ENCODE measurements around the gene ASAP2.

The ASAP2 gene

DNA sequence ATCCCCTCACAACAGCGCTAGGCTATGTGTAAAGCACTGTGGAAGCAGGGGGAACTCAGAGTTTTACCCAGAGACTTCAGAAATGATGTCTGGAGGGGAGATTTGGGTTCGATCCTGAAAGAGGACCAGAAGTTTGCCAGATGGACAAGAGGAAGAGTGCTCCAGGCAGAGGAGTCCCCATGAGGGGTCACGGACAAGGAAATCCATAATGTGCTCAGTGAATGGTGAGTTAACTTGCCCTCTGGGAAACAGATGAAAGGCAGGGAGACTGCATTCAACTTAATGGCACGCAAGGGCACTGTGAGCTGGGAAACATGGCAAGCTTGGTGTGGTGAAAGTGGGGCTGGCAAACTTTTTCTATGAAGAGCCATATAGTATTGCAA is 6.0 kb upstream of the ASAP2 start:
- no peaks in the 10 kb centered on the region for H3K9me3 ChIP-seq (ENCODE audit: control insufficient read depth in 2 of 2, low read length in 2 of 2)
- H3K4me3 ChIP-seq (ENCODE audit: low read length in 2 of 2) = no peak overlapping the region
- H3K27ac ChIP-seq (ENCODE audit: low read depth in 2 of 2, low read length in 2 of 2) = no peak overlapping the region
- H3K9ac ChIP-seq (ENCODE audit: low read depth in 1 of 2, low read length in 2 of 2) = no peak overlapping the region
- peaks cover 0 to 3% of the 10 kb centered on the region in 2 donors for H3K4me1 ChIP-seq (ENCODE audit: control insufficient read depth in 2 of 2, insufficient read depth in 2 of 2, low read length in 2 of 2)
- no peaks in the 10 kb centered on the region for H3K36me3 ChIP-seq (ENCODE audit: control insufficient read depth in 2 of 2, insufficient read depth in 2 of 2, low read length in 2 of 2)
- H3K27me3 ChIP-seq (ENCODE audit: control insufficient read depth in 2 of 2, insufficient read depth in 2 of 2, low read length in 2 of 2) = peaks cover 0 to 2% of the 10 kb centered on the region in 2 donors

DNA sequence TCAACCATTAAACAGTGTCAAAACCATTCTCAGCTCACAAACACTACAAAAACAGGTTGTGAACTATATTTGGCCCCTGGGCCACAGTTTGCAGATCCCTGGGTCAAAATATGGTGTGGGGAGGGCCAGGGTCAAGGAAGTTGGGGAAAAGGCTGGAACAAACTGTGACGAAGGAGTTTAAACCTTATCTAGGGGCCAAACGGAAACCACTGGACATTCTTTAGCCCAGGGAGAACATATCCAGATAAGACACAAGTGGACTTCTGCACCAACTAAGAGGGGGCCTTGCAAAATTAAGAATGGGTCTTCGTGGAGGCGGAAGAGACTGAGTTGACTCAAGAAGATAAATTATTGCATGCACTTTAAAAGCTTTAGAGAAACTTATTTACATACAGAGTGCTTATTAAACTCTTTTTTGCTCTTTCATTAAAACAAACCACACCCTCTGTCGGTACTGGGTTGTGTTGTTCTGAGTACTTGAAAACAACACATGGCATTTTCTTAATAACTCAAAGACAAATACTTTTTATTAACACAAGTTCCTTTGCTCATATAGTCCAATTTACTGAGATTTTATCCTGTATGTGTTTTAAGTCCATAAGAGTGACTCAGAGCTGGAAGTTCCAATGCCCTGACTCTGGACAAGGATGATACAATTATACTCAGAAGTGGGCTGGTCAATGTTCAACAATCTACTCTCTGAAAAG is 5.3 kb upstream of the ASAP2 start:
- Histone ChIP-seq H3K27ac (ENCODE audit: low read depth in 2 of 2, low read length in 2 of 2) (no peak overlapping the region), H3K9me3 (ENCODE audit: control insufficient read depth in 2 of 2, low read length in 2 of 2) (no peaks in the 10 kb centered on the region), H3K4me1 (ENCODE audit: control insufficient read depth in 2 of 2, insufficient read depth in 2 of 2, low read length in 2 of 2) (peaks cover 3 to 7% of the 10 kb centered on the region in 2 donors), H3K36me3 (ENCODE audit: control insufficient read depth in 2 of 2, insufficient read depth in 2 of 2, low read length in 2 of 2) (no peaks in the 10 kb centered on the region), H3K9ac (ENCODE audit: low read depth in 1 of 2, low read length in 2 of 2) (no peak overlapping the region), H3K4me3 (ENCODE audit: low read length in 2 of 2) (no peak overlapping the region), H3K27me3 (ENCODE audit: control insufficient read depth in 2 of 2, insufficient read depth in 2 of 2, low read length in 2 of 2) (peaks cover 0 to 2% of the 10 kb centered on the region in 2 donors)

DNA sequence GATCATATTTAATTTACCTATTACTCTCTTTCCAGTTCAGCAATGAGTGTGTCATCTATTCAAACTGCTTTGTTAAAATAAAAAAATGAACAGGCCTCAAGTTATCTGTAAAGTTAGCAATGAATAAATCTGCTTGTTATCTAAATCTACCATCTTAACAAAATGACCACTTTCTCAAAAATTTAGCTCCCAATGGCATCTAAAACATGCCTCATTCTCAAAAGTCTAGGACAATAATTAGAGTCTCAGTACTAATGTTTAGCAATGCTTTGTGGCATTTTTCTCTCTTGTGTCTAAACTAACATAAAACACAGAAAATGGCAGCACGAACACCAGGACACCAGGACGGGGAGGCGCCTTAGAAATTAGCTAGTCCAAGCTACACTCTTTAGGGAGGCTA is 3.6 kb upstream of the ASAP2 start:
- H3K27me3 ChIP-seq (ENCODE audit: control insufficient read depth in 2 of 2, insufficient read depth in 2 of 2, low read length in 2 of 2) = peaks cover 0 to 2% of the 10 kb centered on the region in 2 donors
- no peaks in the 10 kb centered on the region for H3K9me3 ChIP-seq (ENCODE audit: control insufficient read depth in 2 of 2, low read length in 2 of 2)
- peaks cover 3 to 10% of the 10 kb centered on the region in 2 donors for H3K4me1 ChIP-seq (ENCODE audit: control insufficient read depth in 2 of 2, insufficient read depth in 2 of 2, low read length in 2 of 2)
- no peak overlapping the region for H3K9ac ChIP-seq (ENCODE audit: low read depth in 1 of 2, low read length in 2 of 2)
- H3K4me3 ChIP-seq (ENCODE audit: low read length in 2 of 2) = no peak overlapping the region
- no peak overlapping the region for H3K27ac ChIP-seq (ENCODE audit: low read depth in 2 of 2, low read length in 2 of 2)
- H3K36me3 ChIP-seq (ENCODE audit: control insufficient read depth in 2 of 2, insufficient read depth in 2 of 2, low read length in 2 of 2) = no peaks in the 10 kb centered on the region

DNA sequence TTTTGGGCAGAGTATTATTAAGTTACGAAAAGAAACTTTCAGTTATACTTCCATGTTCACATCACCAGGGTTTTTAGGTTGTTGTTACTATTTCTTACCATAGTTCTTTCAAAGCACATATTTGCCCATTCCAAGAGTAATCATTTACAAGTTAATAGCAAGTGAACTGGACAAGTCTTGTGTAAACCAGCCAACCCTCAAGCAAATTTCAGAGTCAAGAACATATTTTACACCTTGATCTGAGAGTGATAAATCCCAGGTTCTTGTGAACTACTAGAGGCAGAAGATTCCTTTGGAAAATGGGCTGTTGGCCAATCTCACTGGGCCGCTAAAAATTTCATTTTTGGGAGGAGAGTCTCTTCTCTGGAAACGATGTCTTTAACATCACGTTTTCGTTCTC is 2.7 kb upstream of the ASAP2 start:
- Histone ChIP-seq H3K27ac (ENCODE audit: low read depth in 2 of 2, low read length in 2 of 2) (no peak overlapping the region), H3K9ac (ENCODE audit: low read depth in 1 of 2, low read length in 2 of 2) (no peak overlapping the region), H3K27me3 (ENCODE audit: control insufficient read depth in 2 of 2, insufficient read depth in 2 of 2, low read length in 2 of 2) (peaks cover 0 to 2% of the 10 kb centered on the region in 2 donors), H3K36me3 (ENCODE audit: control insufficient read depth in 2 of 2, insufficient read depth in 2 of 2, low read length in 2 of 2) (no peaks in the 10 kb centered on the region), H3K9me3 (ENCODE audit: control insufficient read depth in 2 of 2, low read length in 2 of 2) (no peaks in the 10 kb centered on the region), H3K4me3 (ENCODE audit: low read length in 2 of 2) (no peak overlapping the region), H3K4me1 (ENCODE audit: control insufficient read depth in 2 of 2, insufficient read depth in 2 of 2, low read length in 2 of 2) (peaks cover 8 to 15% of the 10 kb centered on the region in 2 donors)

DNA sequence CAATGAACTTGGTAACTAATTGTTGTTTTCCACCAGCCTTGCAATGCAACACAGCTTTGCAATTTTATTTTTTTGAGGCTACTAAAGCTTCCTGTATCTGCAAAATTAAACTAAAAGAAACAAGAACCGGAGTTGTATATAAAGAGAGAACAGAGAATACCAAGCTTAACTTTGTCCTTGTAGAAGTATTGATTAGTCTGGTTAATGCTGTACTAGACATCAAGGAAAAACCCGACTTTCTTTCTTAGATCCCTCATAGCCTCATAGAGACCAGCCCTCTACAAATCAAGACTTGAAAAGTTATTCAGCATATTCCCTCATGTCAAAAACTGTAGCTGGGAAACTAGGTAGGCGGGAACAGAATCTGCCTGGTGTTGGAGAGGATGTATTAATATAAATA is 1.7 kb upstream of the ASAP2 start:
- H3K9me3 ChIP-seq (ENCODE audit: control insufficient read depth in 2 of 2, low read length in 2 of 2) = no peaks in the 10 kb centered on the region
- no peak overlapping the region for H3K27ac ChIP-seq (ENCODE audit: low read depth in 2 of 2, low read length in 2 of 2)
- peaks cover 13 to 22% of the 10 kb centered on the region in 2 donors for H3K4me1 ChIP-seq (ENCODE audit: control insufficient read depth in 2 of 2, insufficient read depth in 2 of 2, low read length in 2 of 2)
- H3K4me3 ChIP-seq (ENCODE audit: low read length in 2 of 2) = no peak overlapping the region
- H3K27me3 ChIP-seq (ENCODE audit: control insufficient read depth in 2 of 2, insufficient read depth in 2 of 2, low read length in 2 of 2) = peaks cover 0 to 3% of the 10 kb centered on the region in 2 donors
- H3K9ac ChIP-seq (ENCODE audit: low read depth in 1 of 2, low read length in 2 of 2) = no peak overlapping the region
- no peaks in the 10 kb centered on the region for H3K36me3 ChIP-seq (ENCODE audit: control insufficient read depth in 2 of 2, insufficient read depth in 2 of 2, low read length in 2 of 2)

DNA sequence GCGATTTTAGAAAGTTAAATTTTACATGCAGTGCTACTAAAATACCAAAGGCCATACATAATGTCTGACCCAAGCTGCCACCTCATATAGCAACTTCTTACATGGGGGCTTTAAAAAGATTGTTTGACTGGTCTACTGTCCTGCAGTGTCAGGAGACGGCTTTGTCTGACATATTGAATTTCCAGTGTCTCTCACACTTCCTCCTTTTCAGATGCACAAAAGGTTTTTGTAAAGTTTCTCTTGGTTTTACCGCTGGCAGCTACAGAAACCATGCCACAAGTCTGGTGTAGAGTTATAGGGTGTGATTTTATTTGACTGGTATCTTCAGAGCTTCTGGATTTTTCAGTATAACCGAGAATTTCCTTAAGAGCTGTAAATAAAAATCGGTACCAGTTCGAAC is 1.1 kb upstream of the ASAP2 start:
- Histone ChIP-seq H3K9ac (ENCODE audit: low read depth in 1 of 2, low read length in 2 of 2) (peak overlapping the region in 1 of 2 donors; percentile 84), H3K27ac (ENCODE audit: low read depth in 2 of 2, low read length in 2 of 2) (peak overlapping the region; percentile 86 to 89), H3K9me3 (ENCODE audit: control insufficient read depth in 2 of 2, low read length in 2 of 2) (no peaks in the 10 kb centered on the region), H3K27me3 (ENCODE audit: control insufficient read depth in 2 of 2, insufficient read depth in 2 of 2, low read length in 2 of 2) (peaks cover 0 to 3% of the 10 kb centered on the region in 2 donors), H3K4me3 (ENCODE audit: low read length in 2 of 2) (peak overlapping the region; percentile 69 to 77), H3K36me3 (ENCODE audit: control insufficient read depth in 2 of 2, insufficient read depth in 2 of 2, low read length in 2 of 2) (no peaks in the 10 kb centered on the region), H3K4me1 (ENCODE audit: control insufficient read depth in 2 of 2, insufficient read depth in 2 of 2, low read length in 2 of 2) (peaks cover 18 to 27% of the 10 kb centered on the region in 2 donors)

DNA sequence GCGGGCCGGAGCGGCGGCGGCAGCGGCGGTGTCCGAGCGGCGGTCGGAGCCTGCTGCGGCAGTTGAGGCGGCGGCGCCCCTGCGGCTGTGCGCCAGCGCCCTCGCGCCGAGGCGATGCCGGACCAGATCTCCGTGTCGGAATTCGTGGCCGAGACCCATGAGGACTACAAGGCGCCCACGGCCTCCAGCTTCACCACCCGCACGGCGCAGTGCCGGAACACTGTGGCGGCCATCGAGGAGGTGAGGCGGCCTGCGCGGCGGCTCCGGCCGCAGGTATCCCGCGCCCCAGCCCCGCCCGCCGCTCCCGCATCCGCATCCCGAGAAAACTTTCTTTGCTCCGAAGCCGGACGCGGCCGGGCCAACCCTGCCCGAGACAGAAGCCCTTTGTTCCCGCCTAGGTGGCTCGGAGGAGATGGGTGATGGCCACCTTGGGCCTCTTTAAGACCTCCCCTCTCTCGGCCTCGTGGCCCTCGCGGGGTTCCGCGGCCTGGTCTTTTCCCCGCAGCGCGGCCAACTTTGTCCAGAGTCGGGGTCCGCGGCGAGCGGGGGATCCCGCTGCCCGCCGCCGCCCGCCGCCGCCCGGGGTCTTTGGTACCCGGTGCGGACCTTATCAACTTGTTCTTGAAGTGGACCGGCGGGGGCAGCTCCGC is 504 bp downstream of the ASAP2 start:
- H3K9me3 ChIP-seq (ENCODE audit: control insufficient read depth in 2 of 2, low read length in 2 of 2) = no peaks in the 10 kb centered on the region
- H3K9ac ChIP-seq (ENCODE audit: low read depth in 1 of 2, low read length in 2 of 2) = peak overlapping the region; percentile 74 to 96
- H3K27me3 ChIP-seq (ENCODE audit: control insufficient read depth in 2 of 2, insufficient read depth in 2 of 2, low read length in 2 of 2) = peaks cover 0 to 3% of the 10 kb centered on the region in 2 donors
- no peaks in the 10 kb centered on the region for H3K36me3 ChIP-seq (ENCODE audit: control insufficient read depth in 2 of 2, insufficient read depth in 2 of 2, low read length in 2 of 2)
- H3K4me3 ChIP-seq (ENCODE audit: low read length in 2 of 2) = peak overlapping the region; percentile 70 to 79
- H3K4me1 ChIP-seq (ENCODE audit: control insufficient read depth in 2 of 2, insufficient read depth in 2 of 2, low read length in 2 of 2) = peaks cover 32 to 42% of the 10 kb centered on the region in 2 donors
- peak overlapping the region; percentile 90 to 98 for H3K27ac ChIP-seq (ENCODE audit: low read depth in 2 of 2, low read length in 2 of 2)

DNA sequence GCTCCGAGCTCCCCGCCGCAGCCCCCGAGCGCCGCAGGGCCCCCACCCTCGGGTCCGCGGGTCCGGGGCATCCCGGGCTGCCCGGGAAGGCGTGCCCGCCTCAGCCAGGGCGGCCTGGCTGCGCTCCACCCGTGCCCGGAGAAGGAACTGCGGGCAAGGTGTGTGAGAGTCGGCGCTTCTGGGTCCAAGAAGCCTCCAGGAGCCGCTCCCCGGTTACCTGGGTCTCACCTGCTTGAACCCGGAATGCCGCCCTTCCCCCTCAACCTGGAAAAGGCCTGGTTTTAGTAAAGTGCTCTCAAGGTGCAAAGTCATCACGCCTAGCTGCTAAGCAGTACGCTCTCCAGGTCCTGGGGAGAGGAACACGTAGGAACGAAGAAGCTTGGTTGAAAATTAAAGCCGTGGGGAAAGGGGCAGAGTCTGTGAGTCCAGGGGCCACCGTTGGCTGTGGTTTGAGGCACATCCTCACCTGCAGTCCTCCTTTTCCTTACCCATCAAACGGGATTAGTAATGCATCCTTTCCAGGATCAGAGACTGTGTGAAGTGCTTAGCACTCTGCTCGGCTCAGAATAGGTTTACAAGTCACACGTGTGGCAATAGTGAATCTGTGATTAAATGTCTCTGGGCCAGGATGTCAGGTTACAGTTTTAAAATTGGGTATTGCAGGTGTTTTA is 1.2 kb downstream of the ASAP2 start:
- Histone ChIP-seq H3K4me1 (ENCODE audit: control insufficient read depth in 2 of 2, insufficient read depth in 2 of 2, low read length in 2 of 2) (peaks cover 35 to 48% of the 10 kb centered on the region in 2 donors), H3K9ac (ENCODE audit: low read depth in 1 of 2, low read length in 2 of 2) (peak overlapping the region; percentile 74 to 96), H3K27me3 (ENCODE audit: control insufficient read depth in 2 of 2, insufficient read depth in 2 of 2, low read length in 2 of 2) (peaks cover 0 to 3% of the 10 kb centered on the region in 2 donors), H3K4me3 (ENCODE audit: low read length in 2 of 2) (peak overlapping the region; percentile 70 to 79), H3K36me3 (ENCODE audit: control insufficient read depth in 2 of 2, insufficient read depth in 2 of 2, low read length in 2 of 2) (no peaks in the 10 kb centered on the region), H3K9me3 (ENCODE audit: control insufficient read depth in 2 of 2, low read length in 2 of 2) (no peaks in the 10 kb centered on the region), H3K27ac (ENCODE audit: low read depth in 2 of 2, low read length in 2 of 2) (peak overlapping the region; percentile 90 to 98)

DNA sequence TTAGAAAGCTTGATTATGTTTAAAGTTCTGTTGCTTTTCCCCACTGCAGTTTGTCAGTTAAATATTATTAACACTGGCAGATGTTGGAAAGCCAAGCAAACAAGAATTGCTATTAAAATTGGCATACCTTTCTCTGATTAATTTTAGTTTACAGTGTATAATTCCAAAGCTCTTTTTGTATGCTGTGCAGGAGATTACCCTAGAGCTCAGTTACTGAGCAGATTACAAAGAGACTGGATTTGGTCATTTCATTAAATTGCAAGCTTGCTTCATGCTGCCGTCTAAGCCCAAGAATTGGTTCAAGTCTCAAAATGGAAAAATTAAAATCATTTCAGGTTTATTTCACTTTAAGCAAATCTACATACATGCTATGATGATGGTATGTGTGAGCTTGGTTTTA is 2.3 kb downstream of the ASAP2 start:
- Histone ChIP-seq H3K36me3 (ENCODE audit: control insufficient read depth in 2 of 2, insufficient read depth in 2 of 2, low read length in 2 of 2) (no peaks in the 10 kb centered on the region), H3K9ac (ENCODE audit: low read depth in 1 of 2, low read length in 2 of 2) (peak overlapping the region in 1 of 2 donors; percentile 58), H3K4me3 (ENCODE audit: low read length in 2 of 2) (peak overlapping the region; percentile 70 to 79), H3K27ac (ENCODE audit: low read depth in 2 of 2, low read length in 2 of 2) (peak overlapping the region; percentile 70 to 90), H3K9me3 (ENCODE audit: control insufficient read depth in 2 of 2, low read length in 2 of 2) (no peaks in the 10 kb centered on the region), H3K27me3 (ENCODE audit: control insufficient read depth in 2 of 2, insufficient read depth in 2 of 2, low read length in 2 of 2) (peaks cover 0 to 3% of the 10 kb centered on the region in 2 donors), H3K4me1 (ENCODE audit: control insufficient read depth in 2 of 2, insufficient read depth in 2 of 2, low read length in 2 of 2) (peaks cover 45 to 59% of the 10 kb centered on the region in 2 donors)

DNA sequence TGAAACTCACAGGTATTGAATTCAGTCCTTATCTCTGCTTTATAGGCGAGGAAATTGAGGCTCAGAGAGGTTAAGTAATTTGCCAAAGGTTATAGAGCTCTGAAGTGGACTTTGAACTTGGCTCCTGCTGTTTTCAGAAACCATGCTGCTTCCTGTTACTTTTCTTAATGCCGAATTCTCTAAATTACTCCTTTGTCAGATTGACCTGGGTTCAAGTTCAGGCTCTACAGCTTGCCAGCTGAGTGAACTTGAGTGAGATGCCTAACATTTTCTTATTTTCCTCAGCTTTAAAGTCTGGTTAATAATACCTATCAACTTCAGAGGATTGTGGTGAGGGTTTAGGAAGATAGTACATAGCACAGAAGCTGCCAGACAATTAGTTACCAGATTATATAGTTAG is 3.4 kb downstream of the ASAP2 start:
- Histone ChIP-seq H3K36me3 (ENCODE audit: control insufficient read depth in 2 of 2, insufficient read depth in 2 of 2, low read length in 2 of 2) (no peaks in the 10 kb centered on the region), H3K9me3 (ENCODE audit: control insufficient read depth in 2 of 2, low read length in 2 of 2) (no peaks in the 10 kb centered on the region), H3K4me1 (ENCODE audit: control insufficient read depth in 2 of 2, insufficient read depth in 2 of 2, low read length in 2 of 2) (peaks cover 53 to 64% of the 10 kb centered on the region in 2 donors), H3K27ac (ENCODE audit: low read depth in 2 of 2, low read length in 2 of 2) (peak overlapping the region; percentile 91 to 92), H3K27me3 (ENCODE audit: control insufficient read depth in 2 of 2, insufficient read depth in 2 of 2, low read length in 2 of 2) (peaks cover 0 to 3% of the 10 kb centered on the region in 2 donors), H3K4me3 (ENCODE audit: low read length in 2 of 2) (peak overlapping the region in 1 of 2 donors; percentile 43), H3K9ac (ENCODE audit: low read depth in 1 of 2, low read length in 2 of 2) (no peak overlapping the region)

All from mucosa of rectum (tissue), 2 donors.